HG03103 (cell line): ENCODE data around the gene SMOC1.

Source experiments
- ATAC-seq: cut with Tn5 transposase; IDR thresholded peaks from one replicate; pipeline ENCODE4 v1.9.1; 2021; ENCODE audit warnings: low read depth; ENCODE audit not compliant: unreplicated experiment

SMOC1 gene, protein sequence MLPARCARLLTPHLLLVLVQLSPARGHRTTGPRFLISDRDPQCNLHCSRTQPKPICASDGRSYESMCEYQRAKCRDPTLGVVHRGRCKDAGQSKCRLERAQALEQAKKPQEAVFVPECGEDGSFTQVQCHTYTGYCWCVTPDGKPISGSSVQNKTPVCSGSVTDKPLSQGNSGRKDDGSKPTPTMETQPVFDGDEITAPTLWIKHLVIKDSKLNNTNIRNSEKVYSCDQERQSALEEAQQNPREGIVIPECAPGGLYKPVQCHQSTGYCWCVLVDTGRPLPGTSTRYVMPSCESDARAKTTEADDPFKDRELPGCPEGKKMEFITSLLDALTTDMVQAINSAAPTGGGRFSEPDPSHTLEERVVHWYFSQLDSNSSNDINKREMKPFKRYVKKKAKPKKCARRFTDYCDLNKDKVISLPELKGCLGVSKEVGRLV

DNA sequence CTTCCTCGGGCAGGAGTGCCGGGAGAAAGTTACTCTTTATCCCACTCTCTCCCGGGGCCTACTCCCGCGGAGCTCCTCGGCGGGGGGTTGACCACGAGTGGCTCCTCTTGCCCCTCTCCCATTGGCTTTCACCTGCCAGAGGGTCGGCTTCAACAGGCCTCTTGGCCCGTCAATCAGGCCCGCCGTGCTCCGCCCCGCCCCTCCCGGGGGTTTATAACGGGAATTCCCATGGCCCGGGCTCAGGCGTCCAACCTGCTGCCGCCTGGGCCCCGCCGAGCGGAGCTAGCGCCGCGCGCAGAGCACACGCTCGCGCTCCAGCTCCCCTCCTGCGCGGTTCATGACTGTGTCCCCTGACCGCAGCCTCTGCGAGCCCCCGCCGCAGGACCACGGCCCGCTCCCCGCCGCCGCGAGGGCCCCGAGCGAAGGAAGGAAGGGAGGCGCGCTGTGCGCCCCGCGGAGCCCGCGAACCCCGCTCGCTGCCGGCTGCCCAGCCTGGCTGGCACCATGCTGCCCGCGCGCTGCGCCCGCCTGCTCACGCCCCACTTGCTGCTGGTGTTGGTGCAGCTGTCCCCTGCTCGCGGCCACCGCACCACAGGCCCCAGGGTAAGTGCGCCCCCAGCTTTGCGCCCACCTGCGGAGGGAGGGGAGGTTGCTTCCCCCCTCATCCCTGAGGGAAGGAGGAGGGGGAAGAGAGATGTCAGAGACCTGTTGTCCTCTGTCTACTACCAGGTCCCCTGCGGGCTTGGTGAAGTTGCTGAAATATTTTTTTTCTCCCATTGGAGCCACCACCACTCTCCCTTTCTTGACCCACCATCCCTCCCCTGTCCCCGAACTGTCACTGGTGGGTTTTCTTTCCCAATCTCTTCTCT, at the start of gene SMOC1:
SMOC1 (plus strand) TSS at position 242 of the 869 bp plus-strand sequence; CDS start at position 505, 263 bp downstream.
- no peak for ATAC-seq

DNA sequence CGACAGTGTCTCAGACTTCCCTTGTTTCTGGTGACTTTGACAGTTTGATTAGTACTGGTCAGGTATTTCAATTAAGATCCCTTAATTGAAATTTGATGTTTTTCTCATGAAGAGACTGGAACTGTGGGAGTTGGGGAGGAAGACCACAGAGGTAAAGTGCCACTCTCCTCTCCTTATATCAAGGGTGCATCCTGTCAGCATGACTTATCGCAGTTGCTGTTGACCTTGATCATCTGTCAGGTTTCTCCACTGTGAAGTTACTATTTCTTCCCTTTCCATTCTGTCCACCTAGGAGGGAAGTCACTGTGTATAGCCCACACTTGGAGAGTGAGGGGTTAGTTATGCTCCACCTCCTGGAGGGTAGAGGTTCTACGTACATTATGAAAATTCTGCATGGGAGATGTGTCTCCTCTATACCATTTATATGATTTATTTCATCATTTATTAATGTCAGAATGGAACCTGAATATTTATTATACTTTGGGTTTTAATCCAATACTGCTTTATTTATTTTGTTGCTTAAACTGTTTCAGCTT, 40.3 kb upstream of the SMOC1 start:
- ATAC-seq: no peak

DNA sequence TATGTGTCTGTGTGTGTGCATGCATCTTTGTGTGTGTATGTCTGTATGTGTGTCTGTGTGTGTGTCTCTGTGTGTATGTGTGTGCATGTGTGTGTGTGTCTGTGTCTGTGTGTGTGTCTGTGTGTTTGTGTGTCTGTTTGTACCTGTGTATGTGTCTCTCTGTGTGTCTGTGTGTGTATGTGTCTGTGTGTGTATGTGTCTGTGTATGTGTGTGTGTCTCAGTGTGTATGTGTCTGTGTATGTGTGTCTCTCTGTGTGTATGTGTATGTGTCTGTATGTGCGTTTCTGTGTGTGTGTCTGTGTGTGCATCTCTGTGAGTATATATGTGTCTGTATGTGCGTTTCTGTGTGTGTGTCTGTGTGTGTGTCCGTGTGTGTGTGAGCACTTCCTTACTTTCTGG, 39.6 kb upstream of the SMOC1 start:
- no peak for ATAC-seq

DNA sequence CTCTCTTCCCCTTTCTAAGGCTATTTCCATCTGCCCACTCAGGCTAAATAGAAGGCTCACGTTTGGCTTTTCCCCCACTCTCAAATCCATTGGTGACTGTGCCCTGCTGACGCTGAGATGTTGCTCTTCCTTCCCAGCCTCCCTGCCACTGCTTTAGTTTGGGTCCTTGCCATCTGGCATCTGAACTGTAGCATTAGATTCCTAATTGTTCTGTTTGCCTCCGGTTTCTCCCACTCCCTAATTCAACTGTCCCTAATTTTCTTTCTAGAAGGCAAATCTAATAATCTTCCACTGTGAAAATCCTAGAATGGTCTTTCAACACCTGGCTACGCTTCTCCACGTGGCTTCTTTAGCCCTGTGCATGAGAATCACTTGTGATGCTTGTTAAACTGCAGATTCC, 37.6 kb upstream of the SMOC1 start:
- ATAC-seq: no peak

DNA sequence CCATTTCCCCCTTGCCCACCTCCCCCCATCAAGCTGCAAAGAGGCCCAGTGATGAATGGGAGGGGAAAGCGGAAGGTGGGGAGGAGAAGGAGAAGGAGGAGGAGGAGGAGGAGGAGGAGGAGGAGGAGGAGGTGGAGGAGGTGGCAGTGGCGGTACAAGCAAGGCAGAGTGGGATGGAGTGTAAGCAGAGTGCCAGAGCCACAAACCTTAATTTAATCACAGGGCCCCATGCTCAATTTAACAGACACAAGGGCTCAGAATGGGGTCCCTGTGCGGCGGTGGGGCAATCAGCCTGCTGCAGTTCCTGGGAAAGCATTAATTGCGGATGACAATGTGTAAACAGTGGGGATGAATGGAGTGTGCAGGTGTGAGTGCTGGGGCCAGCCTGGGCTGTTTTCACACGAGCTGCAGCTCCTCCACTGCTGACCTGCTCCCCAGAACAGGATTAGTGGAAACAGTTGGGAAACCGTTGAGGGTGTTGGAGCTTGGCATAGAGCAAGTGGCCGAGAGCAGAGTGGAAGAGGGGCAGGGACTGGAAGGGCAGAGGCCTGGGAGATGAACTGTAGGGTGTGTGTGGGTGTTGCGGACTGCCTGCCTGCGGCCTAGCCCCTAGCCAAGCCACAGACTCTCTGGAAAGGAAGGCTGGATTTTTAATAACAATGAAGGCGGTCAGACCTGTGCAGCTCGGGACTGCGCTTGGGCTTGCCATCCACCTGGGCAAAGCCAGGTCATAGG, 36.4 kb upstream of the SMOC1 start:
- no peak for ATAC-seq

DNA sequence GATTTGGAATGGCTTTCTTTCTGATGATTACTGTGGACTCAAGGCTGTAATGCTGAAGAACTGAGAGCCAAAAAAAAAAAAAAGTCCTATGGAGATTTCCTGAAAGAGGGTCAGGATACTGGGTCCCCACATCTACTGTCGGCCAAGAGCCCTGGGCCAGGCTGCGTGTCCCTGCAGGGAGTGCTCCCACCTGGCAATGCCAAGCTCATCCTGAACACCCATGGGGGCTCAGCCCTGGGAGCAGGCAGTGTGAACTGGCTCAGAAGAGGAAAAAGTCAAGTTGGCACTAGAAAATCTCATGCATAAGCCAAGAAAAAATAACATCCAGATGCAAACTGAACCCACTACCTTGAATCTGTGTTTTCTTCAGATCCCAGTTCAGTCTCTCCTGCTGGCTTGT, 35.0 kb upstream of the SMOC1 start:
- ATAC-seq: no peak

DNA sequence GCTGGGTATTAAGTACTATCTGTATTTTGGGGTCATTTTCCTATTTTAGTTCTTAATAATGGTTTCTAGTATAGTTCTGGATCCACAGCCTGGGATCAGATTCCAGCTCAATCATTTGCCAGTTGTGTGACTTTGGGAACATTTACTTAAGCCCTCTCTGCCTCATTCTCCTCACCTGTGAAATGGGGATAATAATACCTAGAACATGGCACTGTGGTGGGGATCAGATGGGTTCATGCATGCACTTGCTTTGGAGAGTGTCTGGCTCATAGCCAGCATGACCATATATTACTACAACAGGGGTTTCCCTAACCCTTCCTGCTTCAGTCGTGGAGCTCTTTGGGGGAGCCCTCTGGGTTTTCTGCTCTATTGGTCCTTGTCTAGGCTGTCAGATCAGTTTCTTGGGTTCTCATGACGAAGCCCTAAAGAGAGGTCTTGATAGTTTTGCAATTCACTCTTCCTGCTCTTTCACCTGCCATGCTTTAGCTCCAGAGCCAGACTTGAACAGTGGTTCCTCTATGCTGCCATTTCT, 34.1 kb upstream of the SMOC1 start:
- ATAC-seq: no peak

DNA sequence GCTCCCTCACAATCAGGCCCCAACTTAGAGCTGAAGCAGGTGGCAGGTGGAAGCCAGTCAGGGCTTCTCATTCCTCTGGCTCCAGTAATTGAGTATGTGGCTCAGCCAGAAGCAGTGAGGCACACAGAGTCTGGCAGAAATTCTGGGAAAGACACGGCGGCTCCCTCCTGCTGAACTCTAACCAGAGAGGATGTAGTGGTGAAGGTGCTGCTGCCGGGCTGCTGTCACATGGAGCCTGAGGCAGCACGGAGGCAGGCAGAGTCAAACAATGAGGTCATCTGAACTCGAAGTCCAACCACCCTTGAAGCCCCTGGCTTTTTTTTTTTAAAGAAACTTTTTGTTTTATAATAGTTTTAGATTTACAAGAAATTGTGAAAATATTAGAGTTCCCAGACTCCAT, 33.4 kb upstream of the SMOC1 start:
- no peak for ATAC-seq

DNA sequence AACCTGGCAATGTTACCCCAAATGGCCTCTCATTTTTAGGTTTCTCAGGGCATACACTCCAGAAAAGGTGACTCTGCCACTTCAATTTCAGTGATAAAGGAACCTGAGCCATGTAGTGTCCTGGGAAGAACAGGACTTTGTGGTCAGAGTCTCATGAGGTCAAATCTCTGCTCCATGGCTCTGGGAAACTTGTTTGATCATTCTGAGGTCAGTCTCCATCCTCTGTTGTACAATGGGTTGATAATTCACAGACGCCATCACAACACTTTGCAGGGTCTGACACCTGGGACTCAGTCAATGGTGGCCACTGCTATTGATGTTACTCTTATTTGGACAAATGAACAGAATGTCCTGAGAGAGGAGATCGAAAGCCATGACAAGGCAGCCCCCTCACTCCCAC, 31.1 kb upstream of the SMOC1 start:
- no peak for ATAC-seq

DNA sequence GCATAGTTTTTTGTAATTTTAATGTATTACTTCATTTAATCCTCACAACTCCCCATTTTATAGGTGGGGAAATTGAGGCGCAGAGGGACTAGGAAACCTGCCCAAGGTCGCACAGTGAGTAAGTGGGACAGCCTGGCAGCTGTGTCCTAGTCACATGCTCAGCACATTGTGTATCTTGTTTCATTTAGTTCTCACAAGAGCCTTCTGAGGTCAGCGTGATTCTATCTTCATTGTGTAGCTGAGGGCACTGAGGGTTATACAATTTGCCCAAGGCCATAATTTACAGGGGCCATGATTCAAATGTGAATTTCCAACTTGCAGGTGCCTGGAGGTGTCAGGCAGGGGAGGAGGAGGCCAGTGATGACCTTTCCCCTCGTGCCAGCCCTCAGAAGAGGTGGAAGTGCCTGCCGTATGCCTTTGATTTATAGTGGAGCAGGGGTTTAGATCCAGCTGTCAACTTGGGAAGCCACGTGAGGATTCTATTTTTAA, 30.3 kb upstream of the SMOC1 start:
- no peak for ATAC-seq

DNA sequence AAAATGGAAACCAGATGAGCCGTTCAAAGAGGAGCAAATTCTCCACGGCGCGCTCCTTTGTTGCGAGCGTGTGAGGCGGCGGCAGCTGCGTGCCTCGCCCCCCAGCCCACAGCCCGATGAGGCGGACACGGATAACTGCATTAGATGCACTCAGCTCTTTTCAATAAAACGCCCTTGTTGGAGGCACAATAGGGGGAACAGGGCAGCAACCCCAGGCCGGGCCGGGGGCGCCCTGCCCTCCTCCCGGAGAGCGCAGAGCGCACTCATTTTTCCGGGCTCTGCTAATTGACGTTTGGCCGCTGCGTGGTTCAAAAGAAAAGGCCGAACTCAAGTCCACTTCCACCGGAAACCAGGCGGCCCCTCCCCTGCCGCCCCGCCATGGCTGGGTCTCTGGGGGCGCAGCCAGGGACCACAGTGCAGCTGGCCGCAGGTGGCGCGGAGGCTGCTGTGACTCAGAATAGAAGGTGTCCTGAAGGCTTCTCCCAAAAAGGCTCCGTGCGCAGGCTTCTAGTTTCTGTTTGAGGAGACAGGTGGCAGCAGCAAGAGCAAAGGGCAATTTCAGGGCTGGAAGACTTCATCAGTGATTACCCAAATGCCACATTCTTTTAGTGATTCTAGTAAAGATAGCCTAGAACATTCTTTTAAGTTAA, 29.0 kb upstream of the SMOC1 start:
- ATAC-seq: no peak

DNA sequence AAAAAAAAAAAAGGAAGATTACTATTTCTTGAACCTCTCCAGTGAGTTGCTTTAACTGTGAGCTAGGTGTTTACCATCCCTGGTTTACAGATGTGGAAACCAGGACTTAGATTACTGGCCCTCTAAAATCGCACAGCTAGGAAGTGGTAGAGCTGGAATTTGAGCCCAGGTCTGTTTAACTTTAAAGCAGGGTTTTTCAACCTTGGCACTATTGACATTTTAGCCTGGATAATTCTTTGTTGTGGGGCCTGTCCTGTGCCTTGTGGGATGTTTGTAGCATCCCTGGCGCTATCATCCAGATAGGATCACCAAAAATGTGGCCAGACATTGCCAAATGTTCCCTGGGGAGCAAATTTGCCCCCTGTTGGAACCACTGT, 28.5 kb upstream of the SMOC1 start:
- no peak for ATAC-seq

DNA sequence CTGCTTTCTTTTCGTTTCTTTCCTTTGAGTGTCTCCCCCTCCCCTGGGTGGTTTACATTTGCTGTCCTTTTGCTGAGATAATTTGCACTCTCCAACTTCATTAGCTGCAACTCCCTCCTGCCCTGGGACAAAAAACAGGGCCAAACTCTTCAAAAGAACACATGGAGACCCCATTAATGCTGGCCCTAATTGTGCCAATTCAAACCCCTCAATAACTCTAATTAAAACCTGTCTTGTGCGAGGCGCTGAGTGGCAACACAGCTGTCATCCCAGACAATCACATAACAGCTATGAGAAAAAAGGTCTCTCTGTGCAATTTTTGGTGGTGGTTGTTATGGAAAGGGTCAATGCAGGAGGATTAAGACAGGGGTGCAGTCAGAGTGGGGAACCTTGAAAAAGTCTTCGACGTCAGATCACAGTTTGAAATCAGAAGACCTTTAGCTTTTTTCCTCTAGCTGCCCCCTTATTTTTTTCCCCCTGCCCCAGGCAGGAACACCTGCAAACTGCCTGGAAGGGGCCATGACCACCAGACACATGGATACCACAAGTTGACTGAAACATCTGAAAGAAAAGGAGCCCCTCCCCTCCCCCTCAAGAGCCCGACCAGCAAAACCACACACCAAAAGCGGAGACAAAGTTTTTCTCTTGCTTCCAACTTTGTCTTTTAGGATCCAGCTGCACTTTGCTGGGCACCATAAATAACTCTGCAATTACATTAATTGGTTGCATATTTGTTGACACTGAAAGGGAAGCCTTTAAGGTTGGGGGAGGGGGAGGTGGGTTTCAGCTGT, 26.5 kb upstream of the SMOC1 start:
- no peak for ATAC-seq

DNA sequence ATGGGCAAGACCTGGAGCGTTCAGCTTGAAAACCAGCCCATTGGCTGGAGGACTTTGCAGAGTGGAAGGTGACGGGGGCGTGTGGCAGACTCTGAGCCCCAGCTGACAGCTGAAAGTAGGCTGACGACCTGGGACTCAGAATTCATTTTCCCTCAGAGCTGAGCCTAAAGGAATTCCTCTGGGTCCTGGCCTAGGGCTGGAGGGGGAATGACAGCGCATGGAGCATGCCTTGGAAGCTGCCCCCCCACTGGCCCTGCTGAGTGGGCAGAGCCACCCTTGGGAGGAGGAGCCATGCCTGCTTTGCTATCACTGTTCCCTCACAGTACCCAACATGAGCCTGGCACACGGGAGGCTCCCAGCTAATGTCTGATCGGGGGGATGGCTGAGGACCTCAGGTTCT, 25.4 kb upstream of the SMOC1 start:
- no peak for ATAC-seq

DNA sequence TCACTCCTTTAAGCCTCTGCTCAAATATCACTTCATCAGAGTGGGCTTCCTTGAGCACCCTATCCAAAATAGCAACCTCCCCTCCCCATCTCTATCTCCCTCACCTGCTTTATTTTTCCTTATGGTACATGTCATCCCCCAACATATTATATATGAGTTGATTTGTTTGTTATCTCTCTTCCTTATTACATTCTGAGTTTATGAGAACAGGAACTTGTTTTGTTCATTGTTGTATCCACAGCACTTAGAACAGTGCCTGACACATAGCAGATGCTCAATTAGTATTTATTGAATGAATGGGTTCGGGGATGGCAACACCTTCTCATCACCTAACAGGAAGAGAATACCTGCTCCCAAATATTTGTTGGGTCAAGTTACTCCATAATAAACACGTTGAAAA, 24.6 kb upstream of the SMOC1 start:
- no peak for ATAC-seq

DNA sequence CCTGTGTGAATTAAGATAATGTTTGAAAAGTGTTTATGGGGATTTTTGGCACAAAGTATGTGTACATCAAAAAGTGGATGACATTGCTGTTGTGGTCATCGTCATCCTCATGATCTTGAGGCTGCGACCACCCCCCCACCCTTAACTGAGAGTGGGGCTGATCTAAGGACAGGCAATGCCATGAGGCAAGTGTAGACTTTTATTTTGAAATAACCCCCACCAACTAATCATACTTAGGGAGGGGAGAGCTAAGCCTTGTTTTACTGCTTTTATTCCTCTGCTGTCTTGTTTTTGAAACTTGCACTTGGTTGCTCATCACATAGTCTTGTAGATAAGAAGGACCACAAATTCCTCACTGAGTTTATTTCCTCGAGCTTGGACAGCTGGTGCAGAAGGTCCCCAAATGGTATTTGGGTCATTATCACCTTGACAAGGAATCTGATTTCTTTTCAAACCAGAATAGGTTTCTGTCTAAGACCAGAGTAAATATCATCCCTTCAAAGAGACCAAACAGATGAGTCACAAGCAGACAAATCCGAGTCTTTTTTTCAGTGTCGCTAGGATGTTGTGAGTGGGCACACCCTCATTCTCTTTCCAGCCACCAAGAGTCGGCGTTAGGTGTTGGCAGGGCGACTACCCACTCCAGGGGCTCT, 23.9 kb upstream of the SMOC1 start:
- ATAC-seq: no peak

DNA sequence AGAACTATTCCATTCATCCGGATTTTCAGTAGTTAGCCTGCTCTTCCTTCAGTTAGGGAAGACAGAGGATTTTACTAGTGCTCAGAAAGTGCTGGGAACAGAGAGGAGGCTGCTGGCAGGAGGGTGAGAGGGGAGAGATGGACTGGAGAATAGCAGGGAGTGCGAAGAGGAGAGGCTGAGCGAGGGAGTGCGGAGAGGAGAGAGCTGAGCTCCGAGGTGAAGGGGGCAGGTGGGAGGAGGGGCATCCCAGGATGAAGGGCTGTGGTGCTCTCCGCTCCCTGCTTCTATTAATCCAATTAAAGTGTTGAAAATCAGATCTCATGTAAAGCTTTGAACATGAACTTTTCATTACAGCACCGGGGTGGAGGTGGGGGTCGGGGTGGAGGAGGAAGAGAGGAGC, 20.4 kb upstream of the SMOC1 start:
- ATAC-seq: no peak

DNA sequence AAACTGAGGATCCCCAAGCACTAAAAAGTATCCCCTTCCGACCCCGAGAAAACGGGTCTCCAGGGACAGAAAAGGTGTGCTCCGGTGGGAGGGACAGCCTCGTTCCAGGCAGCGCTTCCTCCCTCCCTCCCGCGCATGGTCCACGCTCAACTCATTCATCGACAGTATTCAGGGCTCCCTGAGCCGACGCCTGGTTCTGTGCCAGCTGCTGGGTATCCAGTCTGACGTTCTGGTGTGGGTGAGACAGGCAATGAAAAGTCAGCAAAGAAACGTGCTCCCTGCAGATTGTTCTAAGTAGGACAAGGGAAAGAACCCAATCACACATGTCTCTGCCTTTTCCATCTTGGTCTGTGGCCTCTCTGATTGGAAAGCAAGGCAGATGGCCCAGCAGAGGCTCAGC, 19.6 kb upstream of the SMOC1 start:
- ATAC-seq: no peak

DNA sequence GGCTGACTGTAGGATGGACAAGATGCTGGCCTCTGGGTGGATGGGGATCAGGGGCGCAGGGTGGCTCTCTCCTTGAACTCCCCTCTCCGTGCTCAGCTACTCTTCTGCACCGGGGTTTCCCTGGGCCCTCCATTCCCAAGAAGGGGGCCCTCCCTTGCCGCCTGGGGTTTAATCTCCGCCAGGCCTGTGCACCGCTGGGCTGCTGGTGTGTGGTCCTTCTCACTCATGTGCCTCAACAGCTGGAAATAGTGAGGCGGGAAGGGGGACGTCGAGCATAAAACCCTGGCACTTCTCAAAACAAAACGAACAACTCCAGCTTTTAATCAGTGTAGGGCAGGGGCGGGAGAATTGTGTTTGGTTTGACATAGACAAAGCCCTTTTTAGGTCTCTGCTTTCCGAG, 19.0 kb upstream of the SMOC1 start:
- no peak for ATAC-seq
